Measurements from ENCODE around the gene HNRNPF.

Gene HNRNPF

DNA sequence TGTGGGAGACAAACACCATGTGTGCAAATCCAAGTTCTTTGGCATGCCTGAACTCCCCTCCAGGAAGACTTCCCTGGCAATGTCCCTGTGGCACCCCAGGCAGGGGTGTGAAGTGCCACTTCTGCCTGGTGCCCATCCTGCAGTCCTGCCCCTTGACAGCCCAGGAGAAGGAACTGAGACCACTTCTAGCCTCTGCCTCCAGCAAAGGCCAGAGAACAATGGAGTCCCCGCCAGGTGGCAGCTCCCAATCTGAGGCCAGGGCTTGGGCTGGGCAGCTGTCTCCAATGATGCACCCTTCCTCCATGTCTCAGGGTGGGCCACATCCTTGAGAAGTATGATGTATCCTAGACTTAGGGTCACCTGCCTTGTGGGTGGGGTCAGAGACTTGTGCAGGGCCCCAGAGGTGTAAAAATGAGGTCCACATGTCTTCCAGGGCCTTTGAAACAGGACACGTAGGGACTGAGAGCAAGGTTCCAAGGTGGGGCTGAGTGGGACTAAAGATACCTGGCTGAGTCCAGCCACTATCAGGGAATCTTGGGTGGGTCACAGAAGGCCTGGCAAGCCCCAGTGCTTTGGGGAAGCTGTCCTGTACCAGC is 32.1 kb downstream of the HNRNPF start:
- no peak for TF ChIP-seq GLIS3 (CRISPR knock-in tag; IDR thresholded peaks at IDR 0.05)
- no peak for TF ChIP-seq ARNTL (CRISPR knock-in tag; IDR thresholded peaks at IDR 0.05; ENCODE audit: borderline replicate concordance, low read depth)
- TF ChIP-seq ESRRG (CRISPR knock-in tag; IDR thresholded peaks at IDR 0.05) = no peak
- no peak for TF ChIP-seq TOX (CRISPR knock-in tag; IDR thresholded peaks at IDR 0.05; ENCODE audit: borderline replicate concordance)
- no peak for TF ChIP-seq CREB5 (CRISPR knock-in tag; IDR thresholded peaks at IDR 0.05; ENCODE audit: low read depth)
- TF ChIP-seq ZNF8 (CRISPR knock-in tag; IDR thresholded peaks at IDR 0.05) = no peak
- TF ChIP-seq, protein P1, sequence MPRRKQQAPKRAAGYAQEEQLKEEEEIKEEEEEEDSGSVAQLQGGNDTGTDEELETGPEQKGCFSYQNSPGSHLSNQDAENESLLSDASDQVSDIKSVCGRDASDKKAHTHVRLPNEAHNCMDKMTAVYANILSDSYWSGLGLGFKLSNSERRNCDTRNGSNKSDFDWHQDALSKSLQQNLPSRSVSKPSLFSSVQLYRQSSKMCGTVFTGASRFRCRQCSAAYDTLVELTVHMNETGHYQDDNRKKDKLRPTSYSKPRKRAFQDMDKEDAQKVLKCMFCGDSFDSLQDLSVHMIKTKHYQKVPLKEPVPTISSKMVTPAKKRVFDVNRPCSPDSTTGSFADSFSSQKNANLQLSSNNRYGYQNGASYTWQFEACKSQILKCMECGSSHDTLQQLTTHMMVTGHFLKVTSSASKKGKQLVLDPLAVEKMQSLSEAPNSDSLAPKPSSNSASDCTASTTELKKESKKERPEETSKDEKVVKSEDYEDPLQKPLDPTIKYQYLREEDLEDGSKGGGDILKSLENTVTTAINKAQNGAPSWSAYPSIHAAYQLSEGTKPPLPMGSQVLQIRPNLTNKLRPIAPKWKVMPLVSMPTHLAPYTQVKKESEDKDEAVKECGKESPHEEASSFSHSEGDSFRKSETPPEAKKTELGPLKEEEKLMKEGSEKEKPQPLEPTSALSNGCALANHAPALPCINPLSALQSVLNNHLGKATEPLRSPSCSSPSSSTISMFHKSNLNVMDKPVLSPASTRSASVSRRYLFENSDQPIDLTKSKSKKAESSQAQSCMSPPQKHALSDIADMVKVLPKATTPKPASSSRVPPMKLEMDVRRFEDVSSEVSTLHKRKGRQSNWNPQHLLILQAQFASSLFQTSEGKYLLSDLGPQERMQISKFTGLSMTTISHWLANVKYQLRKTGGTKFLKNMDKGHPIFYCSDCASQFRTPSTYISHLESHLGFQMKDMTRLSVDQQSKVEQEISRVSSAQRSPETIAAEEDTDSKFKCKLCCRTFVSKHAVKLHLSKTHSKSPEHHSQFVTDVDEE (CRISPR knock-in tag; IDR thresholded peaks at IDR 0.05) = no peak
- TF ChIP-seq ZFP30 (CRISPR knock-in tag; IDR thresholded peaks at IDR 0.05) = no peak
- TF ChIP-seq ZC3H10 (CRISPR knock-in tag; IDR thresholded peaks at IDR 0.05) = no peak
- TF ChIP-seq PPARA (CRISPR knock-in tag; IDR thresholded peaks at IDR 0.05; ENCODE audit: borderline replicate concordance) = no peak
- no peak for TF ChIP-seq ZFP3 (CRISPR knock-in tag; IDR thresholded peaks at IDR 0.05)
- TF ChIP-seq, protein P2, sequence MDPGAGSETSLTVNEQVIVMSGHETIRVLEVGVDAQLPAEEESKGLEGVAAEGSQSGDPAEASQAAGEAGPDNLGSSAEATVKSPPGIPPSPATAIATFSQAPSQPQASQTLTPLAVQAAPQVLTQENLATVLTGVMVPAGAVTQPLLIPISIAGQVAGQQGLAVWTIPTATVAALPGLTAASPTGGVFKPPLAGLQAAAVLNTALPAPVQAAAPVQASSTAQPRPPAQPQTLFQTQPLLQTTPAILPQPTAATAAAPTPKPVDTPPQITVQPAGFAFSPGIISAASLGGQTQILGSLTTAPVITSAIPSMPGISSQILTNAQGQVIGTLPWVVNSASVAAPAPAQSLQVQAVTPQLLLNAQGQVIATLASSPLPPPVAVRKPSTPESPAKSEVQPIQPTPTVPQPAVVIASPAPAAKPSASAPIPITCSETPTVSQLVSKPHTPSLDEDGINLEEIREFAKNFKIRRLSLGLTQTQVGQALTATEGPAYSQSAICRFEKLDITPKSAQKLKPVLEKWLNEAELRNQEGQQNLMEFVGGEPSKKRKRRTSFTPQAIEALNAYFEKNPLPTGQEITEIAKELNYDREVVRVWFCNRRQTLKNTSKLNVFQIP (CRISPR knock-in tag; IDR thresholded peaks at IDR 0.05; ENCODE audit: borderline replicate concordance, low read depth) = no peak
- ATAC-seq = no peak

DNA sequence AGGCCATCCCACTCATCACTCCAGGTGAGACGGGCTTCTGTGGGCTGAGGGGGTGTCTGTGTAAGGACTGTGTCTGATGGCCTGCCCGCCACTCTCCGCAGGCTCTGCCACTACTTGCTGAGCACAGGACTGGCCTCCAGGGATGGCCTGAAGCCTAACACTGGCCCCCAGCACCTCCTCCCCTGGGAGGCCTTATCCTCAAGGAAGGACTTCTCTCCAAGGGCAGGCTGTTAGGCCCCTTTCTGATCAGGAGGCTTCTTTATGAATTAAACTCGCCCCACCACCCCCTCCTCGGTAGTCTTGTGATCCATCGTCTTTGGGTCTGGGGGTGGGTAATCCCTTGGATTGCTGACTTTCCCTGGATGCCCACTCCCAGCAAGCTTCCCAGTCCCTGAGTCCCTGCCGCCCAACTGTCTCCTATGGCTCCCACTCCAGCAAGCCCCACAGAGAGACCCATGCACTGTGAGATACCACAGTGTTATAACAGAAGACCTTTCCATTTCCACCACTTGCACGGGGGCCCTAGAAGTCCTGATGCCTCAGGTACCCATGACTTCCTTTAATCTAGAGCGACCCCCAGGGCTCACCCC is 32.8 kb downstream of the HNRNPF start:
- TF ChIP-seq, protein P1 (CRISPR knock-in tag; IDR thresholded peaks at IDR 0.05) = no peak
- no peak for TF ChIP-seq ARNTL (CRISPR knock-in tag; IDR thresholded peaks at IDR 0.05; ENCODE audit: borderline replicate concordance, low read depth)
- ATAC-seq = no peak

DNA sequence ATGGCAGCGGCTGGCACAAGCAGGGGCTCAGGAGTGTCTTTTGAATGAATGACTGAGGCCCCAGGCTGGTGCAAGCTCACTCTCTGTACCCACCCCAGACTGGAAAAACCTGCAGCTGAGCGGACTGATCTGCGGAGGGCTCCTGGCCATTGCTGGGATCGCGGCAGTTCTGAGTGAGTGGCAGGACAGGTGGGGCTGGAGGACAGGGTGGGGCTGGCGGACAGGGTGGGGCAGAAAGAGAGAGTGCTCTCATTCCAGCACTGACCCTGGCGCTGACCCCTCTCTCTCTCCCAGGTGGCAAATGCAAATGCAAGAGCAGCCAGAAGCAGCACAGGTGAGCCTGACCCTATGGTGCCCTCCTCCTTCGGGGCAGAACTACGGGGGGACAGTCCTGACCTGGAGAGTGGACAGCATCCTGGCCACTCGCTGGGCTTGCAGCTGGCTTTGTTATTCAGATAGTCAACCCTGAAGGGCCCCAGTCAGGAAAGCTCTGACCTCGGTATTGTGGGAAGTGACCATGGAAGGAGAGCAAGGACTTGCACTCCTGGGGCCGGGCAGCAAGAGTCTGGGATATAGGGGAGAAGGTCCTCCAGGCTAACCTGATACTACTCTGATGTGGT is 33.5 kb downstream of the HNRNPF start:
- ATAC-seq = no peak
- TF ChIP-seq ISL1 (CRISPR knock-in tag; IDR thresholded peaks at IDR 0.05) (no peak), ZNF565 (CRISPR knock-in tag; conservative IDR thresholded peaks at IDR 0.05; ENCODE audit: low read depth) (no peak), ZFP30 (CRISPR knock-in tag; IDR thresholded peaks at IDR 0.05) (no peak), SNAI2 (CRISPR knock-in tag; IDR thresholded peaks at IDR 0.05) (no peak), TCF4 (CRISPR knock-in tag; IDR thresholded peaks at IDR 0.05; ENCODE audit: borderline replicate concordance) (no peak), ZFP3 (CRISPR knock-in tag; IDR thresholded peaks at IDR 0.05) (no peak), PATZ1 (CRISPR knock-in tag; IDR thresholded peaks at IDR 0.05; ENCODE audit: borderline replicate concordance) (no peak), GLIS3 (CRISPR knock-in tag; IDR thresholded peaks at IDR 0.05) (no peak), PPARA (CRISPR knock-in tag; IDR thresholded peaks at IDR 0.05; ENCODE audit: borderline replicate concordance) (no peak), OSR1 (CRISPR knock-in tag; IDR thresholded peaks at IDR 0.05) (no peak), CREB5 (CRISPR knock-in tag; IDR thresholded peaks at IDR 0.05; ENCODE audit: low read depth) (no peak), TOX (CRISPR knock-in tag; IDR thresholded peaks at IDR 0.05; ENCODE audit: borderline replicate concordance) (no peak)
